K562 (cell line): ENCODE results near the gene CTAG1B. TPM values are rescaled to one million over a fixed set of nuclear protein-coding genes. Genes with fewer than 3 reads are reported as not detected.

Source experiments
- ARID3A ChIP-seq: IDR thresholded peaks from 2 replicates; pipeline ENCODE4 v1.6.1; 2012; ENCODE audit warnings: low read depth, low read length, improper control_type of control experiment, borderline replicate concordance
- ATF4 ChIP-seq: fragments of 450-650 bp; formaldehyde crosslinking; IDR thresholded peaks from 2 replicates; pipeline ENCODE4 v1.4.0; 2022; ENCODE audit warnings: mild to moderate bottlenecking, moderate library complexity
- CSDE1 ChIP-seq, 2 experiments: fragments of 450-650 bp; IDR thresholded peaks; 2 replicates each; pipeline ENCODE4 v1.6.1; 2016; ENCODE audit warnings: mild to moderate bottlenecking in 1 of 2
- EZH2 ChIP-seq: IDR thresholded peaks from 2 replicates; pipeline ENCODE4 v1.6.1; 2012; ENCODE audit warnings: low read depth, mild to moderate bottlenecking, inconsistent platforms, low read length, borderline replicate concordance
- KDM4B ChIP-seq, 2 experiments: fragments of 450-650 bp in 1 of 2; sonication (generic) in 1 of 2; IDR thresholded peaks; 2 replicates each; pipeline ENCODE4 v1.6.1; 2016 to 2017; ENCODE audit warnings: borderline replicate concordance in 2 of 2, antibody characterized with exemption in 1 of 2, low read depth in 1 of 2, mild to moderate bottlenecking in 1 of 2
- MBD2 ChIP-seq: sonication (generic); IDR thresholded peaks from 2 replicates; pipeline ENCODE4 v1.6.1; 2016; ENCODE audit warnings: low read depth, borderline replicate concordance
- NR2C2 ChIP-seq, 2 experiments: fragments of 200-800 bp in 1 of 2; sonication (Bioruptor generic) in 1 of 2; sonication (generic) in 1 of 2; formaldehyde crosslinking in 1 of 2; IDR thresholded peaks; 2 replicates each; pipeline versions ENCODE4 v1.6.1 to v1.8.0; 2016 to 2022; ENCODE audit warnings: mild to moderate bottlenecking in 1 of 2, missing compliant biosample characterization in 1 of 2, missing genetic modification characterization in 1 of 2, missing genetic modification reagents in 1 of 2
- PPARD ChIP-seq: fragments of 250-450 bp; sonication (Bioruptor Pico); IDR thresholded peaks from 2 replicates; pipeline ENCODE4 v1.8.0; 2022; ENCODE audit warnings: inconsistent platforms, mild to moderate bottlenecking, moderate library complexity
- RREB1 ChIP-seq: fragments of 250-450 bp; sonication (Bioruptor Pico); IDR thresholded peaks from 2 replicates; pipeline ENCODE4 v1.4.0; 2020
- TARDBP ChIP-seq: fragments of 450-650 bp; IDR thresholded peaks from 2 replicates; pipeline ENCODE4 v1.6.1; 2016
- ZNF407 ChIP-seq: fragments of 450-650 bp; IDR thresholded peaks from 2 replicates; pipeline ENCODE4 v1.6.1; 2016; ENCODE audit warnings: low read depth
- polyA plus RNA-seq, 8 experiments: library from polyadenylated mRNA; depleted of rRNA in 4 of 8; stranded (reverse) in 5 of 8; unstranded in 3 of 8; fragments of >200 nt; fragmentation: Nextera tagmentation in 2 of 8; fragmentation: Illumina TruSeq in 1 of 8; extraction: Ambion mirVana in 2 of 8; extraction: Trizol in 1 of 8; gene quantifications; 2 replicates each; pipeline versions ENCODE4 v1.2.1 to v1.2.3, GENCODE V29; 2011 to 2014; ENCODE audit warnings: inconsistent platforms in 1 of 8, missing spikeins in 1 of 8
- total RNA-seq, 7 experiments: library from RNA; depleted of rRNA in 6 of 7; stranded (reverse); fragments of >200 nt in 6 of 7; fragmentation: Illumina TruSeq in 2 of 7; extraction: Trizol in 2 of 7; gene quantifications; 2 replicates each; pipeline versions ENCODE4 v1.2.1 to v1.2.3, GENCODE V29; 2011 to 2021; ENCODE audit warnings: low replicate concordance in 1 of 7

CTAG1B gene
- total and polyA plus RNA-seq, 9 of the 15 experiments (the other 6 are each of a cell fraction or from before 2014, with no cell fraction given) = not detected

GRCh38 chrX:154661899-154662298 is 42.8 kb upstream of the CTAG1B start (continued):
- no peak for TF ChIP-seq ZNF407
- TF ChIP-seq CSDE1 (IDR thresholded peaks at IDR 0.05) = no peak
- no peak for TF ChIP-seq MBD2
- TF ChIP-seq ARID3A = no peak
- TF ChIP-seq PPARD (CRISPR knock-in tag) = no peak
- TF ChIP-seq TARDBP = no peak
- no peak for TF ChIP-seq KDM4B (IDR thresholded peaks at IDR 0.05; ENCODE audit: borderline replicate concordance in 2 of 2, low read depth in 1 of 2)
- TF ChIP-seq EZH2 = no peak
- no peak for TF ChIP-seq RREB1
- no peak for TF ChIP-seq ATF4 (CRISPR knock-in tag)
- TF ChIP-seq NR2C2 (CRISPR knock-in tag; IDR thresholded peaks at IDR 0.05) = no peak
- no peak for TF ChIP-seq NR2C2 (tag; IDR thresholded peaks at IDR 0.05)
- TF ChIP-seq, all 486 proteins: peak for 0
